Liver (tissue), 9 donors: ENCODE results near the gene ADTRP. TPM values are rescaled to one million over a fixed set of nuclear protein-coding genes. Genes with fewer than 3 reads are reported as not detected.

ENCODE experiments used
- DNase-seq: peaks from one replicate; pipeline ENCODE4 v3.0.0-alpha.2; 2017; ENCODE audit warnings: low spot score
- H3K27ac ChIP-seq, 2 donors: one replicate each; pipeline ENCODE4 v1.7.0; 2013; ENCODE audit warnings: inconsistent platforms in 2 of 2, low read length in 2 of 2, control low read depth in 1 of 2, low read depth in 1 of 2, mild to moderate bottlenecking in 1 of 2
- H3K27me3 ChIP-seq, 4 donors: one replicate each; pipeline versions ENCODE4 v1.6.1 to v1.7.0; 2013; ENCODE audit warnings: low read length in 3 of 4, inconsistent platforms in 1 of 4, mild to moderate bottlenecking in 1 of 4, moderate library complexity in 1 of 4; ENCODE audit not compliant: control insufficient read depth in 4 of 4, insufficient read depth in 4 of 4
- H3K36me3 ChIP-seq, 4 donors: one replicate each; pipeline versions ENCODE4 v1.6.1 to v1.7.0; 2013; ENCODE audit warnings: low read length in 3 of 4, mild to moderate bottlenecking in 3 of 4, low read depth in 1 of 4, moderate library complexity in 1 of 4; ENCODE audit not compliant: control insufficient read depth in 4 of 4, insufficient read depth in 3 of 4
- H3K4me1 ChIP-seq, 4 donors: one replicate each; pipeline versions ENCODE4 v1.6.1 to v1.7.0; 2013; ENCODE audit warnings: low read length in 3 of 4, mild to moderate bottlenecking in 3 of 4, moderate library complexity in 1 of 4; ENCODE audit not compliant: control insufficient read depth in 4 of 4, insufficient read depth in 4 of 4
- H3K4me3 ChIP-seq, 3 donors: one replicate each; pipeline versions ENCODE4 v1.6.1 to v1.7.0; 2013; ENCODE audit warnings: low read length in 3 of 3, control low read depth in 1 of 3, low read depth in 1 of 3, mild to moderate bottlenecking in 1 of 3
- H3K9ac ChIP-seq, 2 donors: one replicate each; pipeline ENCODE4 v1.7.0; 2013; ENCODE audit warnings: low read length in 2 of 2, mild to moderate bottlenecking in 2 of 2, moderate library complexity in 2 of 2, control low read depth in 1 of 2, low read depth in 1 of 2
- H3K9me3 ChIP-seq, 4 donors: one replicate each; pipeline versions ENCODE4 v1.6.1 to v1.7.0; 2013; ENCODE audit warnings: low read length in 3 of 4; ENCODE audit not compliant: control insufficient read depth in 4 of 4
- ATF3 ChIP-seq: IDR thresholded peaks from 2 replicates; pipeline ENCODE4 v1.6.1; 2016; ENCODE audit warnings: antibody characterized with exemption
- EGR1 ChIP-seq, 2 donors: IDR thresholded peaks; 2 replicates each; pipeline ENCODE4 v1.6.1; 2016 to 2018; ENCODE audit warnings: antibody characterized with exemption in 2 of 2, low read depth in 2 of 2
- FOXA1 ChIP-seq: IDR thresholded peaks from 2 replicates; pipeline ENCODE4 v1.6.1; 2016; ENCODE audit warnings: antibody characterized with exemption
- FOXA2 ChIP-seq: IDR thresholded peaks from 2 replicates; pipeline ENCODE4 v1.6.1; 2016; ENCODE audit warnings: antibody characterized with exemption
- GABPA ChIP-seq, 2 donors: IDR thresholded peaks in 1 of 2; conservative IDR thresholded peaks in 1 of 2; 2 replicates each; pipeline ENCODE4 v1.6.1; 2016; ENCODE audit warnings: antibody characterized with exemption in 2 of 2, mild to moderate bottlenecking in 1 of 2, moderate library complexity in 1 of 2
- HNF4A ChIP-seq, 2 donors: conservative IDR thresholded peaks; 2 replicates each; pipeline ENCODE4 v1.6.1; 2016; ENCODE audit warnings: antibody characterized with exemption in 2 of 2, mild to moderate bottlenecking in 2 of 2
- HNF4G ChIP-seq: IDR thresholded peaks from 2 replicates; pipeline ENCODE4 v1.6.1; 2016; ENCODE audit warnings: antibody characterized with exemption
- JUND ChIP-seq, 2 donors: IDR thresholded peaks; 2 replicates each; pipeline ENCODE4 v1.6.1; 2016; ENCODE audit warnings: antibody characterized with exemption in 2 of 2
- MAX ChIP-seq: IDR thresholded peaks from 2 replicates; pipeline ENCODE4 v1.6.1; 2016; ENCODE audit warnings: antibody characterized with exemption
- NR2F2 ChIP-seq: IDR thresholded peaks from 2 replicates; pipeline ENCODE4 v1.6.1; 2016; ENCODE audit warnings: antibody characterized with exemption
- RAD21 ChIP-seq, 2 donors: IDR thresholded peaks; 2 replicates each; pipeline ENCODE4 v1.6.1; 2016; ENCODE audit warnings: antibody characterized with exemption in 2 of 2, mild to moderate bottlenecking in 2 of 2
- REST ChIP-seq: IDR thresholded peaks from 2 replicates; pipeline ENCODE4 v1.6.1; 2016; ENCODE audit warnings: antibody characterized with exemption, mild to moderate bottlenecking
- RXRA ChIP-seq, 2 donors: IDR thresholded peaks; 2 replicates each; pipeline ENCODE4 v1.6.1; 2017 to 2018; ENCODE audit warnings: antibody characterized with exemption in 2 of 2, mild to moderate bottlenecking in 1 of 2
- SP1 ChIP-seq: IDR thresholded peaks from 2 replicates; pipeline ENCODE4 v1.6.1; 2018; ENCODE audit warnings: antibody characterized with exemption, mild to moderate bottlenecking
- TAF1 ChIP-seq: conservative IDR thresholded peaks from 2 replicates; pipeline ENCODE4 v1.6.1; 2016; ENCODE audit warnings: antibody characterized with exemption, mild to moderate bottlenecking
- YY1 ChIP-seq: IDR thresholded peaks from 2 replicates; pipeline ENCODE4 v1.6.1; 2016; ENCODE audit warnings: antibody characterized with exemption, mild to moderate bottlenecking
- WGBS: extraction: QIAGEN DNeasy Blood & Tissue Kit; methylation state at CpG from one replicate; pipeline ENCODE4 v1.1.7; 2013; 5-methylcytosine and 5-hydroxymethylcytosine counted together
- polyA plus RNA-seq, 2 donors: library from polyadenylated mRNA; stranded (reverse) in 1 of 2; unstranded in 1 of 2; fragments of 200-250 nt in 1 of 2; fragments of >200 nt in 1 of 2; fragmentation: Nextera tagmentation in 1 of 2; extraction: Ambion mirVana in 1 of 2; gene quantifications; one replicate each; pipeline versions ENCODE4 v1.2.1 to v1.2.3, GENCODE V29; 2013 to 2015
- total RNA-seq, 2 donors: library from RNA; depleted of rRNA; stranded (reverse); fragments of >200 nt; gene quantifications; one replicate each; pipeline ENCODE4 v1.2.3, GENCODE V29; 2014
- TF ChIP-seq, protein P1 (sequence below): IDR thresholded peaks from 2 replicates; pipeline ENCODE4 v1.6.1; 2016; ENCODE audit warnings: antibody characterized with exemption
- TF ChIP-seq, protein P2 (sequence below): fragments of 150-350 bp; IDR thresholded peaks from 2 replicates; pipeline ENCODE4 v1.5.1; 2017; ENCODE audit warnings: improper control_type of control experiment, low read depth, low read length; ENCODE audit not compliant: missing input control
- donor health status: healthy.
- donor health status: healthy.
- donor health status: healthy.
- donor health status: healthy.
- donor health status: healthy.

ADTRP gene
- total and polyA plus RNA-seq, 4 donors, result 0.21 to 2.0 (median 0.50) TPM; not detected in 1

DNA sequence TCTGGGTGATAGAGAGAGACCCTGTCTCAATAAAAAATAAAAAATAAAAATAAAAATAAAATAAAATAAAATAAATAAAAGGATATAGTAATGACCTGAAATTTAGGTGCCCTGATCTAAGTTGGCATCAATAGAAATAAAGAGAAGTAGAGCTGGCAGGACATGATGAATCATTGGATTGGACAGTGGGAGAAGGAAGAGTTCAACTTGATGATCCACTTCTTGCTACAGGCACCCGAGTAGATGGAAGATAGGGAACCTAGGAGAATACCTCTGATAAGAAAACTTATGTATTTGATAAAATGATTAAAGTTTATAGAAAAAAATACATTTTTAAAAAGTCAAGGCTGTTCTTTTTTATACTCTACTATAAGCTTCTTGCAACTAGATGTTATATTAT, 79.0 kb downstream of the ADTRP start:
- Histone ChIP-seq H3K4me3 (no peak overlapping the region), H3K9me3 (no peaks in the 10 kb centered on the region), H3K4me1 (no peaks in the 10 kb centered on the region), H3K9ac (no peak overlapping the region), H3K36me3 (no peaks in the 10 kb centered on the region), H3K27ac (no peak overlapping the region), H3K27me3 (no peaks in the 10 kb centered on the region)
- TF ChIP-seq RXRA (IDR thresholded peaks at IDR 0.05) (no peak), RAD21 (IDR thresholded peaks at IDR 0.05) (no peak), TAF1 (no peak), HNF4A (conservative IDR thresholded peaks at IDR 0.05) (no peak), REST (no peak), SP1 (no peak), JUND (IDR thresholded peaks at IDR 0.05) (no peak), HNF4G (no peak), GABPA (IDR thresholded peaks at IDR 0.05 in 1 of 2, conservative IDR thresholded peaks at IDR 0.05 in 1 of 2) (no peak), ATF3 (no peak), EGR1 (IDR thresholded peaks at IDR 0.05; ENCODE audit: low read depth in 2 of 2) (no peak), FOXA2 (no peak), YY1 (no peak), NR2F2 (no peak), FOXA1 (no peak), MAX (no peak)
- TF ChIP-seq, protein P1, sequence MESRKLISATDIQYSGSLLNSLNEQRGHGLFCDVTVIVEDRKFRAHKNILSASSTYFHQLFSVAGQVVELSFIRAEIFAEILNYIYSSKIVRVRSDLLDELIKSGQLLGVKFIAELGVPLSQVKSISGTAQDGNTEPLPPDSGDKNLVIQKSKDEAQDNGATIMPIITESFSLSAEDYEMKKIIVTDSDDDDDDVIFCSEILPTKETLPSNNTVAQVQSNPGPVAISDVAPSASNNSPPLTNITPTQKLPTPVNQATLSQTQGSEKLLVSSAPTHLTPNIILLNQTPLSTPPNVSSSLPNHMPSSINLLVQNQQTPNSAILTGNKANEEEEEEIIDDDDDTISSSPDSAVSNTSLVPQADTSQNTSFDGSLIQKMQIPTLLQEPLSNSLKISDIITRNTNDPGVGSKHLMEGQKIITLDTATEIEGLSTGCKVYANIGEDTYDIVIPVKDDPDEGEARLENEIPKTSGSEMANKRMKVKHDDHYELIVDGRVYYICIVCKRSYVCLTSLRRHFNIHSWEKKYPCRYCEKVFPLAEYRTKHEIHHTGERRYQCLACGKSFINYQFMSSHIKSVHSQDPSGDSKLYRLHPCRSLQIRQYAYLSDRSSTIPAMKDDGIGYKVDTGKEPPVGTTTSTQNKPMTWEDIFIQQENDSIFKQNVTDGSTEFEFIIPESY, result no peak
- TF ChIP-seq, protein P2, sequence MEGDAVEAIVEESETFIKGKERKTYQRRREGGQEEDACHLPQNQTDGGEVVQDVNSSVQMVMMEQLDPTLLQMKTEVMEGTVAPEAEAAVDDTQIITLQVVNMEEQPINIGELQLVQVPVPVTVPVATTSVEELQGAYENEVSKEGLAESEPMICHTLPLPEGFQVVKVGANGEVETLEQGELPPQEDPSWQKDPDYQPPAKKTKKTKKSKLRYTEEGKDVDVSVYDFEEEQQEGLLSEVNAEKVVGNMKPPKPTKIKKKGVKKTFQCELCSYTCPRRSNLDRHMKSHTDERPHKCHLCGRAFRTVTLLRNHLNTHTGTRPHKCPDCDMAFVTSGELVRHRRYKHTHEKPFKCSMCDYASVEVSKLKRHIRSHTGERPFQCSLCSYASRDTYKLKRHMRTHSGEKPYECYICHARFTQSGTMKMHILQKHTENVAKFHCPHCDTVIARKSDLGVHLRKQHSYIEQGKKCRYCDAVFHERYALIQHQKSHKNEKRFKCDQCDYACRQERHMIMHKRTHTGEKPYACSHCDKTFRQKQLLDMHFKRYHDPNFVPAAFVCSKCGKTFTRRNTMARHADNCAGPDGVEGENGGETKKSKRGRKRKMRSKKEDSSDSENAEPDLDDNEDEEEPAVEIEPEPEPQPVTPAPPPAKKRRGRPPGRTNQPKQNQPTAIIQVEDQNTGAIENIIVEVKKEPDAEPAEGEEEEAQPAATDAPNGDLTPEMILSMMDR, result no peak
- DNase-seq, result no peak
- 44% methylated on average over 1 of the region's 1 CpG for WGBS
